ENCODE results near the gene TBX19.

The TBX19 gene

DNA sequence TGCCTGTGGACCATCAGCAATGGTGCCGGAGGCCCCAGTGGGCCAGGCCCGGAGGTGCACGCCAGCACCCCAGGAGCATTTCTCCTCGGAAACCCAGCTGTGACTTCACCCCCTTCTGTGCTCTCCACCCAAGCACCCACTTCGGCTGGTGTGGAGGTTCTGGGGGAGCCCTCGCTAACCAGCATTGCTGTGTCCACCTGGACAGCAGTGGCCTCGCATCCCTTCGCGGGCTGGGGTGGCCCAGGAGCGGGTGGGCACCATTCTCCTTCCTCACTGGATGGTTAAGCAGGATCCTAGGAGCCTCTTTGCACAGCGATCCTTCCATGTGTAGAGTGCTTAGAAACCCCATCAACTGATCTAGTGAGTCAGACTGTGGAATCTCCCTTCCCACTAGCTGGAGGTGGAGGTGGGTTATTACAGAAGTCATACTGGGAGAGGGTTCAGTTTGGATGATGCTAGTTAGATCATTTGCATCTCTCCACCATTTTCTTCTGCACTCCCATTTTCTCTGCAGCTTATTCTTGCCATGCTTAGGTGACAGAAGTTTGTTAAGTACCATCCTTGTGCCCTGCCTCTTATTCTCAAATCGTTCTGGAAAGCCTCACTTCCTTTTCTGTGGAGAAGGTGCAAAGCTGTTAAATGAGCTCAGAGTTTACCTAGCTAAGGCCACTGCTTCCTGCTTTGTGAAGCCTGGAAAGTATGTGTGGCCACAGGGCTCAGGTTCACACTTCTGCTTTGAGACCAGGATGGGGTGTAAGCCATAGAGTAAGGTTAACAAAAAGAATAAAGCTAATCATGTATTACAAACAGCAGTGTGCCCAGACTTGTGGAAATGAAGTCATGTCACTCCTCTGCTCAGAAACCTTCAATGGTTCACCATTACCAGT, 32.3 kb downstream of the TBX19 start:
- DNase-seq, result no peak
- in situ Hi-C loops (cut with HindIII; ENCODE audit: low pct_ligation_motif_present, low pct_unique_long_range_greater_than_20kb, low sequenced_read_pairs), result no loop called here

DNA sequence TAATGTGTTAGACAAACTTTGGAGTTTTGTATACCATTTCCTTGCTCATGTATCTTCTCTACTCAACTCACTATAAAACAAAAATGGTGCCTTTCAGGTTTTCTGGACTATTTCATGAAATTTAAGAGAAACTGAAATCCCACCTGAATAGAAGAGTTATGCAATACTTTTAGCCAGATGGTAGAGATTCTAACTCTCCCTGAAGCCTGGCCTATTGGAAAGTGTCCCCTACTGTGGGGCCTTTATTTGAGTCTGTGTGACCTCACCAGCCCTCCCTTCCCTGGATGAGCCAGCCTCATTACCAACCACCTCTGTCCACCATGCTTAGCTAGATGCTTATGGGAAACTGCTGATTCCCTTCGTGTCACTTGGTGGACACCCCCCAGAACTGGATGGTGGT, 35.5 kb downstream of the TBX19 start:
- no peak for DNase-seq

DNA sequence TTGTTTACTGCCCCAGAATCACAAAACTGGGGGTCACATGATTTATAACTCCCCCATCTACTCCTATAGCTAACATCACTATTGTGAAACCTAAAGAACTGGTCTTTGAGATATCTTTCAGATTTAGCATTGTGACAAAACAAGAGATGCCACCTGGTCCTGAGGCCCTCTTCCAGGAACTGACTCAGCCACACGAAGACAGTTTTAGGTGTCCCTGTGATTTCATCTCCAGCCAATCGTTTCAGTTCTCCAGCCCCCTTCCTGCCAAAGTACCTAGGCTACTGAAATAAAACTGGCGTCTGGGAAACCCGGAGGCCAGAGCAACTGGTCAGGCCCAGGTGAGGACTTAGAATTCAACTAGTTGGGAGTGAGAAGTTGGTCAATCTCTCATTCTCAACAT, 36.6 kb downstream of the TBX19 start:
- no peak for DNase-seq
- in situ Hi-C loops (cut with HindIII; ENCODE audit: low pct_ligation_motif_present, low pct_unique_long_range_greater_than_20kb, low sequenced_read_pairs), result no loop called here

More for the DNA sequence above, 35.5 kb downstream of the TBX19 start:
- in situ Hi-C loops (cut with HindIII; ENCODE audit: low pct_ligation_motif_present, low pct_unique_long_range_greater_than_20kb, low sequenced_read_pairs), result no loop called here

DNA sequence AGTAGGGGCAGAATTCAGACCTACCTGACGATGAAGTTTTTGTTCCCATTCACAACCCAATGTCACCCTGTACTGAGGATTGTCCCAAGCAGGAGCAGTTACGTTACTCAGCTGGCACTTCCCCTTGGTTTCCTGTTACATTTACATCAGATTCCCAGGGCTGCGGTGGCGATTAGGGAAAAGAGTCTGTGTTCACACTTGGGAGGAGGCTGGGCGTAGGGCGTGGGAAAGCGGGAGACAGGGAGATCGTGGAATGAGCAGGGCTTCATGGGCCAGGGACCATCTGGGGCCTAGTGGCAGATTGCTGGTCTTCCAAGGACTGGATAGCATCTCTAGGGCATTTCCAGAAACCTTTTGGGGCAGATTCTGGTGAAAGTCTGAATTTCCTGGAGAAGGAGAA, 39.0 kb downstream of the TBX19 start:
- in situ Hi-C loops (cut with HindIII; ENCODE audit: low pct_ligation_motif_present, low pct_unique_long_range_greater_than_20kb, low sequenced_read_pairs), result no loop called here

DNA sequence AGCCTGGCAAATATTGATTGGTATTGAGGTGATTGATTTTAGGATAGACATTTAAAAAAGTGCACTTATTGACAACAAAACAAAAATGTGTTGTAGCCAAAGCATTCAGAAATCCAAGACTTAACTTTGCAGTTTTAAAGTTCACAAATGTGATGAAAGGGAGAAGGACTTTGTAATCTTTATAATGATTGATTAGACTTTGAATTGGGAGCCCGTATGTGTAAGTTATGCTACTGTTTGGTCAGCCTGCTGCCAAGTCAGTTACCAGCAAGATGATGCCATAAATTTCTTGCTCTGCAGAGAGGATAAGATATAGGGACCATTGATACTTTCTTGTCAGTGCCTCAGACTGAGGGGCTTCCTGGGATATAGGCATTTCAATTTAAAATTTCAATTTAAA, 39.5 kb downstream of the TBX19 start:
- in situ Hi-C loops (cut with HindIII; ENCODE audit: low pct_ligation_motif_present, low pct_unique_long_range_greater_than_20kb, low sequenced_read_pairs), result no loop called here
- no peak for DNase-seq

More for the DNA sequence above, 39.0 kb downstream of the TBX19 start:
- DNase-seq, result no peak

DNA sequence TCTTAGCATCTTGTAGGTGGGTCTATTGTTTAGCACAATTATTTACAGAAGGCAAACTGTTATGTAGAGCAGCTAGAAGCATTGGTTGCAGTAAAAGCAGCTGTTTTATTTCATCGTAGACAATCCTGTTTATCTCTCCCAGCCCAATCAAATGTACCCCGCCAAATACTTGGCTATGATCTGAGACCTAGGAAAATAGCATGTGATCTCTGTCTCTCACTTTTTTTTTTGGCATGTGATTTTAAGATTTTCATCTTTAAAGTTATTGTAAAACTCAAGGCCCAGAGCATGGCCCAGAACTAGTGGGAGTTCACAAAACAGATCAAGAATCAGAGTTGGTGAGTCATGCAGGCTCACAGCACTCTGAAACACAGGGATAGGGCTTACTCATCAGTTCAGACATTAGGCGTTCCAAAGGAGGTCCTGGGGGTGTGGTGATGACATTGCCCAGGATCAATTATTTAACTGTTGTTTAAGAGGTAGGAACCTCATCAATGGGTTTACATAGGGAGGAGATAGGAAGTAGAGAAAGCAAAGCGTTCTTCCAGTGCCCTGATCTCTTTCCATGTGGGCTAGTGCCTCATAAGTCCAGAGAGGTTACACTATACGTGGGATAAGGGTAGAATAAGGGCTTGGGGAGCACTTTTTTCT, 40.2 kb downstream of the TBX19 start:
- in situ Hi-C loops (cut with HindIII; ENCODE audit: low pct_ligation_motif_present, low pct_unique_long_range_greater_than_20kb, low sequenced_read_pairs), result no loop called here
- DNase-seq, result peak; percentile 82

DNA sequence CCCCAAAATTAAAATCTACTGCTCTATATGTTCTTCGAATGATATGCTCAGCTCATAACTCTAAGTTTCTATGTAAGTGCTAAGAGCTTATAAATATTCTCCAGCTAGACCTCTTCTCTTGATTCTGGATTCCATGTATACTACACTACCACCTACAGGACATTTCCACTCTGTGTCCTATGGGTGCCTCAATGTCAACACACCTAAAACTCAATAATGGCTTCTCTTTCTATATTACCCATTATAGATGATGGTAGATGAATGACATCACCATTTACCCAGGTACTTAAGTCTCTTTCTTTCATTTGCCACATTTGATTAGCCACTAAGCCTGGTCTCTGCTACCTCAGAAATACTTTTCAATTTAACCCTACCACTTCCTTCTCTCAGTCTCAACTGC, 41.3 kb downstream of the TBX19 start:
- DNase-seq, result peak; percentile 65

DNA sequence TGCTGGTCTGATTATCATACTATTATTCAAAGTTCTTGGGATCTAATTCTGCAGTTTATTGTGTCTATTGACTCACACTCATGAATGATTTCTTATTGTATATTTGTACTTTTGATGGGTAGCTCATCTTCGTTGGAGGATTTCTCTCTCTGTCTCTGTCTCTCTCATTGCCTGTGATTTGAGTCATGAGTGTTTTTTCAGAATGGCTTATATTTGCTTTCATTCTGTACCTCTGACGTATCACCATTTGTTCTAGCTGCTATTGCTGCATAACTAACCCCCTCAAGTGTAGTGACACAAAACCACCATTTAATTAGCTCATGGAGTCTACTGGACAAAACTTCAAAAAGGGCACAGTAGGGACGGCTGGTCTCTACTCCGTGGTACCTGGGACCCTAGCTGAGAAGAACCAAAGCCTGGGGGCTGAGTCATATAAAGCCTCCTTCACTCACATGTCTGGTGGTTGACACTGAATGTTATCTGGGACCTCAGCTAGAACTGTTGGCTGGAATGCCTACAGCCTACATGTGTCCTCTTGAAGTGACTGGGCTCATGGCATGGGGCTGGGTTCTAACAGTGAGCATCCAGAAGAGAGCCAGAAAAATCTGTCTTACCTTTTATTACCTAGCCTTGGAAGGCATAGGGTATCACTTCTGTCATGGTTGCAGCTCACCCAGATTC, 44.2 kb downstream of the TBX19 start:
- DNase-seq, result no peak
- in situ Hi-C loops (cut with HindIII; ENCODE audit: low pct_ligation_motif_present, low pct_unique_long_range_greater_than_20kb, low sequenced_read_pairs), result no loop called here

More for the DNA sequence above, 41.3 kb downstream of the TBX19 start:
- in situ Hi-C loops (cut with HindIII; ENCODE audit: low pct_ligation_motif_present, low pct_unique_long_range_greater_than_20kb, low sequenced_read_pairs), result no loop called here

DNA sequence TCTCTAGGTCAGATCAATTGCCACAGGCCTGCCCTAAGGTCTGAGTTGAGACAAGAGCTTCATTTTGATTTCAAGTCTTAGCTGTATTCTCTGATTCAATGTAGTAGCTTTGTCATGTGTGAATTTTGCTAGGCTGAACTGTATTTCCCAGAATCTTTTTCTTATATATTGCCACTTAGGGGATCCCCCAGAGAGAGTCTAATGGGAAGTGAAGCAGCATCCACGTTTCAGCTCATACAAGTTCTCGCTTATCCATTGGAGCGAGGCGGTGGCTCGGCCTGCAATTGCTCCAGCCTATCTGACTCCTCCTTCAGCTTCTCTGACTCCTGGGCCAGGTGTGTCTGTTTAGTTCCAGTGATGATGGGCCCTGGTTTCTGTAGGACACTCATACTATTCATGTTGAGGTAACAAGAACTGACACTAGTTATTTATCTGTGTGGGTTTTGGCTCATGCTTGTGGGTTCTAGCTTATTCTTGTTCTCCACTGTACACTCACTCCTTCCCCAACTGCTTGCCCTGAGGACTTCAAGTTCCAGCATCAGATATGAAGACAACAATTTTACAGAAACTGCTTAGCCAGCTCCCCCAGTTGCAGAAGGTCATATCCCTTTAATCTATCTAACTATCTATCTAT, 48.2 kb downstream of the TBX19 start:
- DNase-seq, result no peak
- in situ Hi-C loops (cut with HindIII; ENCODE audit: low pct_ligation_motif_present, low pct_unique_long_range_greater_than_20kb, low sequenced_read_pairs), result no loop called here

DNA sequence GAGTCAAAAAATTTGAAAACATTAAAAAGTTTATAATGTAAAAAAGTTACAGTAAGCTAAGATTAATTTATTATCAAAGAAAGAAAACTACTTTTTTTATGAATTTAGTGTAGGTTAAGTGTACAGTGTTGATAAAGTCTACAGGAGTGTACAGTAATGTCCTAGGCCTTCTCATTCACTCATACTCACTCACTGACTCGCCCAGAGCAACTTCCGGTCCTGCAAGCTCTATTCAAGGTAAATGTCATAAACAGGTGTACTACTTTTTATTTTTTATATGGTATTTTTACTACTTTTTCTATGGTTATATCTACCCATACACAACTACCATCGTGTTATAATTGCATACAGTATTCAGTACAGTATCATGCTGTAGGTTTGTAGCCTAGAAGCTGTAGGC, 49.6 kb downstream of the TBX19 start:
- in situ Hi-C loops (cut with HindIII; ENCODE audit: low pct_ligation_motif_present, low pct_unique_long_range_greater_than_20kb, low sequenced_read_pairs), result no loop called here
- no peak for DNase-seq

DNA sequence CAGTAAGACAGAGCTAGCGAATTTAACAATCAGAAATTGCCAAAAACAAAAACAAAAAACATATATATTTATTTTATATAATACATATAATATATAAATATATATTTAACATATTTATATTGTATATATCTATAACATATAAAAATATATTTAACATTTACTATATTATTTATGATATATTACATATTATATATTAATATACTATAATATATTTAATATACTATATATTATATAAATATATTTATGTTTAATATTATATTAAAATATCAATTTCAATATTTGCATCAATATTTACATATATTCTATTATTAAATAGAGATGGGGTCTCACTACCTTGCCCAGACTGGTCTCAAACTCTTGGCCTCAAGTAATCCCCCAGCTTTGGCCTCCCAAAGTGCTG, 50.9 kb downstream of the TBX19 start:
- no peak for DNase-seq
- in situ Hi-C loops (cut with HindIII; ENCODE audit: low pct_ligation_motif_present, low pct_unique_long_range_greater_than_20kb, low sequenced_read_pairs), result no loop called here

DNA sequence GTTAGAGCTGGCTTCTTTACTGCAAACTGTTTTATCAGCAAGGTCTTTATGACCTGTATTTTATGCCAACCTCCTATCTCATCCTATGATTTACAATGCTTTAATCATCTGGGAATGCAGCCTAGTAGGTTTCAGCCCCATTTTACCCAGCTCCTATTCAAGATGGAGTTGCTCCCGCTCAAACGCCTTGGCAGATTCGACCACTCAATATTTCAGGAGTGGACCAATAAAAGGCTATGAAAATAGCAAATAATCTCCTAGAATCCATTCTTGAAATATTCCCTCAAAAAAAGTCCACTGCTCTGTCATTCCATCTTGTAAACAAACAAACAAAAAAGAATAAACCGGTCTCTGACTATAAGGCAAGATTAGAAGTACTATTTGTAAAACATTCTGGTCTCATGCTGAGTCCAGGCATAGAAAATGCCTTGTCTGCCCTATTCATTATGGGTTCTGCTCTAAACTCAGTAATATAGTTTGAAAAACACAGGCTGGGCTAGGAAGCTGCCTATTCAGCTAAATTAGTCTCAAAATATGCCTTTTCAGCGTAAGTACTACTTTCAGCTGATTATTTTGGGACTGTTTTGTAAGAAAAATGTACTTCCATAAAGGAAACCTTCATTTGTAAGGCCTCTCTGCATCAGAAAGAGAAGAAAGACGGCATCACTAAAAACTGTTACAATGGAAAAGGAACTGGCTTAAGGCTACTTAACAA, 53.0 kb downstream of the TBX19 start:
- DNase-seq, result no peak
- in situ Hi-C loops (cut with HindIII; ENCODE audit: low pct_ligation_motif_present, low pct_unique_long_range_greater_than_20kb, low sequenced_read_pairs), result no loop called here

DNA sequence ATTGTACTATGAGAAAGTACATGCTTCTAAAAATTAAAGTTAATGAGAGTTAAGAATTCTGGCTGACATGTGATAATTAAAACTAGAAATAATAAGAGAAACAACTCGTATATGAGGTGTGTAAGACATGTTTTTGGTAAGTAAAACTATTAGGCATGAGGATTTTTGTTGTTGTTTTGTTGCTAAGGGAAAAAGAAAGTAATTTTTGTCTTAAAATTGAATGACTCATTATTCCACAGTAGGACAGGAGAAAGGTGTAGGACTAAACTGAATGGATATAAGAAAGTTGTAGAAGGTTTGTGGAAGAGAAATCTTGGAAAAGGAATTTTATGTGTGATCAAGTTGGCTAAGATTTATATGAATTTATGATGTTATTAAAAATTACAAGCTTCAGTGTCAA, 54.8 kb downstream of the TBX19 start:
- in situ Hi-C loops (cut with HindIII; ENCODE audit: low pct_ligation_motif_present, low pct_unique_long_range_greater_than_20kb, low sequenced_read_pairs), result no loop called here
- no peak for DNase-seq

DNA sequence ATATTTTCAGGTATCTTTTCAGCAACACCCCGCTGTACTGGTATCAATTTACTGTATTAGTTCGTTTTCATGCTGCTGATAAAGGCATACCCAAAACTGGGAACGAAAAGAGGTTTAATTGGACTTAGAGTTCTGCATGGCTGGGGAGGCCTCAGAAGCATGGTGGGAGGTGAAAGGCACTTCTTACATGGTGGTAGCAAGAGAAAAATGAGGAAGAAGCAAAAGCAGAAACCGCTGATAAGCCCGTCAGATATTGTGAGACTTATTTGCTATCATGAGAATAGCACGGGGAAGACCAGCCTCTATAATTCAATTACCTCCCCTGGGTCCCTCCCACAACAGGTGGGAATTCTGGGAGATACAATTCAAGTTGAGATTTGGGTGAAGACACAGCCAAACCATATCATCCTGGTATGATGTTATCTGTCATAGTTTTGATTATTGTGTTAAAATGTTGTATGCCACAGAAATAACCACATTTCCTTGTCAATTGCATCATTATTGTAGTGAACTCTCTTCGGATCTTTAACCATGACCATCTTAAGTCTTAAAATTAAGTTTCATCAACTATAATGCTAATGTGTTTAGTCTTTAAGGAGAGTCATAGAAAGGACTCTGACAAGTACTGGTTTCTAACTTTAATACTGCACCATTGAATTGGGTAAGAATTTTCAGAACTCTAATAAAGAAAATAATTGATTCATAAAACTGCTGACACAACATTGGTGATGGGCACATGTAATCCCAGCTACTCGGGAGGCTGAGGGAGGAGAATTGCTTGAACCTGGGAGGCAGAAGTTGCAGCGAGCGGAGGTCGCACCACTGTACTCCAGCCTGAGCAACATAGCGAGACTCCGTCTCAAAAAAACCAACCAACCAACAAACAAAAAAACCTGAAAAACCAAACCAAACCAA, 58.2 kb downstream of the TBX19 start:
- in situ Hi-C loops (cut with HindIII; ENCODE audit: low pct_ligation_motif_present, low pct_unique_long_range_greater_than_20kb, low sequenced_read_pairs), result no loop called here

DNA sequence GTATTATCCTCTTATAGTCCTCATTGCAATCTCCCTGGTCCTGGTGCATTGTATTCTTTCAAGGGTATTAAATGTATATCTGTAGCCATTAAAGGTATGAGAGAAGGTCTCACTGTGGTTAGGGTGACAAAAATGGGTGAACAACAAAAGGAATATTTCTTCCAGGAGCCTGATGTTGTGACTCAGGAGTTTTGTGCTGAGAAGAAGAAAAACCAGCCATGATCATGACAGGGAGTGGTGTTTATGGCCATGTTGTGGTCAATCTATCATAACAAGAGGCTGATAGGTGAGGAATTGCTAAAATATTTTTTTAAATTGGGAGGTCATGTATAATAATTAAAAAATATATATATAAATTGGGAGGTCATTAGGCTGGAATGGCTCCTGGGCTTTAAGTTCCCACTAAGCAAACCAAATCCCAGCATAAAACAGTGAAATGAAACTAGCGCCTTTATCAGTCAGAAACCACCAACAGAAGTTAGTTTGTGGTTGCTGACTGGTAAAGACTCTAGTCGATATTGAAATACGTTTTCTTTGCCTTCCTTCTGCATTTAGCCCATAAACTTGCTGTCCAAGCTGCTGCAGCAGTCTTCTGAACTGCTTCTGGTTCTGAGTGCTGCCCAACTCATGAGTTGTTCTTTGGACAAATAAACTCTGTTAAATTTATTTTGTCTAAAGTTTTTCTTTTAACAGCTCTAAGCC, 60.3 kb downstream of the TBX19 start:
- DNase-seq, result no peak
- in situ Hi-C loops (cut with HindIII; ENCODE audit: low pct_ligation_motif_present, low pct_unique_long_range_greater_than_20kb, low sequenced_read_pairs), result no loop called here

More for the DNA sequence above, 58.2 kb downstream of the TBX19 start:
- DNase-seq, result no peak

DNA sequence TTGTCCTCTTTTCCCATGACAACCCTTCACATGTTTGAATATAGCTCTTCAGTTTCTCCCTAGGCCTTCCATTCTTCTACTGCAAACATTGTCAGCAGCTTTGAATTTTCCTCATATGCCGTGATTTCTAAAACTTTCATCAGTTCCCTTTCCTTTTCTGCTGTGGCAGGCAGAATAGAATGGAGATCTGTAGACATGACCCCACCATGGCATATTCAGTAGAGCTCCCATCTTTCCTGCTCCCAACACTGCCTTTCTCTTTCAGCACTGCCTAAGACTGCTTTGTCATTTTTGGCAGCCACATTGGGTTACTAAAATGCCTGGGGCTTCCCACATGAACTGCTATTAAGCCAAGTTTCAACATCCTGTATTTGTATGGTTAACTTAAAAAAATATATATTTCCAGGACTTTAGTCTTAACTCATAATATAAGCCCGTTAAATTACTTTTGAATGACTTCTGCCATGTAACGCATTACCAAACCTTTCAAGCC, 60.9 kb downstream of the TBX19 start:
- in situ Hi-C loops (cut with HindIII; ENCODE audit: low pct_ligation_motif_present, low pct_unique_long_range_greater_than_20kb, low sequenced_read_pairs), result no loop called here
- DNase-seq, result no peak

Data from ACHN (cell line).